CD4-positive, alpha-beta memory T cell (primary cell): ENCODE results near the gene SPTB. TPM values are rescaled to one million over a fixed set of nuclear protein-coding genes. Genes with fewer than 3 reads are reported as not detected.

Experiments
- CTCF ChIA-PET: fragments of 350-600 bp; sonication (Branson Sonifier 250); formaldehyde crosslinking; loops from one replicate; lab custom pipeline; 2021; ENCODE audit warnings: inconsistent platforms; ENCODE audit not compliant: partially characterized antibody; lab: Charles Lee
- POLR2A ChIA-PET: fragments of 350-600 bp; sonication (Branson Sonifier 250); formaldehyde crosslinking; loops from one replicate; lab custom pipeline; 2021; ENCODE audit not compliant: partially characterized antibody; lab: Charles Lee
- DNase-seq, 5 donors: peaks; one replicate each; pipeline versions ENCODE4 v3.0.0 to v3.0.0-alpha.2; 2020 to 2022; ENCODE audit warnings: mixed read lengths in 1 of 5
- H3K27ac ChIP-seq: one replicate; pipeline ENCODE4 v1.7.0; 2013; ENCODE audit warnings: low read depth, low read length
- H3K27me3 ChIP-seq: 2 replicates; pipeline ENCODE4 v1.7.0; 2013; ENCODE audit warnings: mild to moderate bottlenecking, low read length, moderate library complexity; ENCODE audit not compliant: insufficient read depth
- H3K36me3 ChIP-seq: 2 replicates; pipeline ENCODE4 v1.7.0; 2013; ENCODE audit warnings: mild to moderate bottlenecking, low read length, moderate library complexity; ENCODE audit not compliant: insufficient read depth
- H3K4me1 ChIP-seq: 2 replicates; pipeline ENCODE4 v1.7.0; 2013; ENCODE audit warnings: mild to moderate bottlenecking, low read length, moderate library complexity; ENCODE audit not compliant: insufficient read depth
- H3K4me3 ChIP-seq, 2 donors: one replicate each; pipeline ENCODE4 v1.7.0; 2013; ENCODE audit warnings: low read length in 2 of 2, mild to moderate bottlenecking in 1 of 2
- H3K9me3 ChIP-seq, 2 donors: one replicate each; pipeline ENCODE4 v1.7.0; 2013; ENCODE audit warnings: low read length in 2 of 2, control low read depth in 1 of 2; ENCODE audit not compliant: control insufficient read depth in 1 of 2
- H3K27ac Mint-ChIP-seq, 7 donors: one replicate each; pipeline ENCODE4 v1.8.0; 2020 to 2021; ENCODE audit warnings: mixed read lengths in 7 of 7, mild to moderate bottlenecking in 6 of 7, inconsistent platforms in 3 of 7, moderate library complexity in 3 of 7
- H3K27me3 Mint-ChIP-seq, 2 donors: one replicate each; pipeline ENCODE4 v1.8.0; 2020 to 2021; ENCODE audit warnings: mixed read lengths in 2 of 2
- H3K36me3 Mint-ChIP-seq, 2 donors: one replicate each; pipeline ENCODE4 v1.8.0; 2020 to 2021; ENCODE audit warnings: mixed read lengths in 2 of 2, inconsistent platforms in 1 of 2, mild to moderate bottlenecking in 1 of 2
- H3K4me1 Mint-ChIP-seq, 4 donors: one replicate each; pipeline ENCODE4 v1.8.0; 2020 to 2021; ENCODE audit warnings: mixed read lengths in 4 of 4, mild to moderate bottlenecking in 1 of 4
- H3K4me3 Mint-ChIP-seq, 8 donors: one replicate each; pipeline ENCODE4 v1.8.0; 2020 to 2021; ENCODE audit warnings: mixed read lengths in 8 of 8, mild to moderate bottlenecking in 7 of 8, moderate library complexity in 6 of 8, inconsistent platforms in 3 of 8
- H3K9me3 Mint-ChIP-seq, 8 donors: one replicate each; pipeline ENCODE4 v1.8.0; 2020 to 2021; ENCODE audit warnings: mixed read lengths in 8 of 8, mild to moderate bottlenecking in 5 of 8, inconsistent platforms in 3 of 8, moderate library complexity in 1 of 8
- intact Hi-C: fragments of 100-400 bp; cut with micrococcal nuclease; formaldehyde crosslinking; loops from one replicate; pipeline ENCODE4 v1.15.1; 2023
- polyA plus RNA-seq, 2 donors: library from polyadenylated mRNA; unstranded; fragments of 300-500 nt; fragmentation: Illumina TruSeq; gene quantifications; one replicate each; pipeline ENCODE4 v1.2.3, GENCODE V29; 2021
- total RNA-seq, 2 experiments: library from RNA; stranded (reverse); gene quantifications; one replicate each; pipeline ENCODE4 v1.2.3, GENCODE V29; 2021

SPTB gene
- total and polyA plus RNA-seq, 4 experiments from 2014 or later: 0.03 to 0.37 (median 0.09) TPM; not detected in 1

- H3K36me3 Mint-ChIP-seq: no peaks in the 10 kb centered on the region
- ChIA-PET CTCF (interaction anchor here (1.2 to 8.2 kb wide), 3 partner anchors 11 to 121 kb away, joined by 3 to 132 read pairs (median 9); no protein-coding TSS in a partner anchor), POLR2A (interaction anchor here (2.7 kb wide), 1 partner anchor 9 kb away, joined by 8 read pairs; no protein-coding TSS in a partner anchor)
- no peak overlapping the region for H3K27ac ChIP-seq
- intact Hi-C loops: no loop called here
- DNase-seq: no peak
- H3K9me3 ChIP-seq: no peaks in the 10 kb centered on the region
- H3K4me1 ChIP-seq: peaks cover 30% of the 10 kb centered on the region
- H3K36me3 ChIP-seq: no peaks in the 10 kb centered on the region
- peak overlapping the region in 2 of 7 donors; percentile 7 to 46 for H3K27ac Mint-ChIP-seq
- H3K4me1 Mint-ChIP-seq: peaks cover 19 to 33% (median 26%) of the 10 kb centered on the region in 4 donors
- H3K4me3 Mint-ChIP-seq: peak overlapping the region in 3 of 8 donors; percentile 47 to 72 (median 67)
- no peaks in the 10 kb centered on the region for H3K9me3 Mint-ChIP-seq
- no peaks in the 10 kb centered on the region for H3K27me3 Mint-ChIP-seq
- H3K4me3 ChIP-seq: no peak overlapping the region
- no peaks in the 10 kb centered on the region for H3K27me3 ChIP-seq
These were observed 109.0 kb downstream of the SPTB start for GRCh38 chr14:64770751-64771150.

DNA sequence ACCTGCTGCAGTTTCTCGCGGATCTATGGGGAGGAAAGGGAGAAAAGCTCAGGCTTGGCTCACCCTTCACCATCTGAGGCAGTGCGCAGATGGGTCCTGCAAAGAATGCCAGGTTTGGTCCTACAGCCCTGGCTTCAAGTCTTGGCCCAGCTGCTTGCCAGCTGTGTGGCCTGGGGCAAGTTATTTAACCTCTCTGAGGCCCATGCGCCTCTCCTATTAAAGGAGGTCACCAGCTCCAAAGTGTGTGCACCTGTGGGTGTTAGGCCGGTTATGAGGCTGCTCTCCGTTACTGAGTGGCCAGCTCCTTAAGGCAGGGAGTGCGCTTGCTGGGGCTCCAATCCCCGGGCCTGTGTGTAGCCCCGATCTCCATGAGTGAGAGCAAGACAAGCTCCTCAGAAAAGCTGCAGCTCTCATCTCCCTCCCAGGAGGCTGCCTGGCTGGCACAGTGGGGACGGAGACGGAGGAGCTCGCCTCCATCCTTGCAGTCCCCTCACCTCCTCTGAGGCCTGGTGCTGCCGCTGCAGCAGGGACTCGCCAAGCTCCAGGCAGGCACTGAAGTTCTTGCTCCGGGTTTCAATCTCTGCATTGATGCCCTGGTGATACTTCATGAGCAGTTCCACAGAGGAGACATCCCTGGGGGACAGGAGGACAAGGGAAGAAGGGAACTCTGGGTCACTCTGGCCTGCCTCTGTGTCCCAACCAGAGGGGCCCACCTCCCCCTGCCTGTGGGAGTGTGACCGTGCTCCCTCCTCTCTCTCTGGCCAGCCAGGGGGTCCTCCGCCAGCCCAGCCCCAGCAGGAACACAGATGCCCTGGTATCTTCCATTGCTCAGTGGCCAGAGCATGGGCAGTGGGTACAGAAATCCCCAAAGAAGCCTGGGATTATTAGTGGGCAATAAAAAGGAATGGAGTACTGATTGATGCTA lies 110.3 kb downstream of the SPTB start:
- no peaks in the 10 kb centered on the region for H3K9me3 Mint-ChIP-seq
- H3K27me3 ChIP-seq: no peaks in the 10 kb centered on the region
- ChIA-PET CTCF (interaction anchor here (2.3 to 8.2 kb wide), 3 partner anchors 10 to 122 kb away, joined by 11 to 132 read pairs (median 15); no protein-coding TSS in a partner anchor), POLR2A (no interaction called here)
- H3K9me3 ChIP-seq: no peaks in the 10 kb centered on the region
- DNase-seq: no peak
- peak overlapping the region in 1 of 7 donors; percentile 19 for H3K27ac Mint-ChIP-seq
- no peaks in the 10 kb centered on the region for H3K27me3 Mint-ChIP-seq
- H3K4me1 Mint-ChIP-seq: peaks cover 24 to 45% (median 36%) of the 10 kb centered on the region in 4 donors
- H3K36me3 ChIP-seq: no peaks in the 10 kb centered on the region
- H3K4me3 ChIP-seq: no peak overlapping the region
- H3K36me3 Mint-ChIP-seq: no peaks in the 10 kb centered on the region
- peaks cover 41% of the 10 kb centered on the region for H3K4me1 ChIP-seq
- intact Hi-C loops: no loop called here
- no peak overlapping the region for H3K4me3 Mint-ChIP-seq
- H3K27ac ChIP-seq: no peak overlapping the region

- no peaks in the 10 kb centered on the region for H3K36me3 Mint-ChIP-seq
- H3K27me3 Mint-ChIP-seq: no peaks in the 10 kb centered on the region
- CTCF ChIA-PET: interaction anchor here (0.5 to 8.2 kb wide), 7 partner anchors 10 to 214 kb away, joined by 3 to 132 read pairs (median 3); no protein-coding TSS in a partner anchor
These were observed 111.2 kb downstream of the SPTB start for GRCh38 chr14:64768401-64769095.

DNA sequence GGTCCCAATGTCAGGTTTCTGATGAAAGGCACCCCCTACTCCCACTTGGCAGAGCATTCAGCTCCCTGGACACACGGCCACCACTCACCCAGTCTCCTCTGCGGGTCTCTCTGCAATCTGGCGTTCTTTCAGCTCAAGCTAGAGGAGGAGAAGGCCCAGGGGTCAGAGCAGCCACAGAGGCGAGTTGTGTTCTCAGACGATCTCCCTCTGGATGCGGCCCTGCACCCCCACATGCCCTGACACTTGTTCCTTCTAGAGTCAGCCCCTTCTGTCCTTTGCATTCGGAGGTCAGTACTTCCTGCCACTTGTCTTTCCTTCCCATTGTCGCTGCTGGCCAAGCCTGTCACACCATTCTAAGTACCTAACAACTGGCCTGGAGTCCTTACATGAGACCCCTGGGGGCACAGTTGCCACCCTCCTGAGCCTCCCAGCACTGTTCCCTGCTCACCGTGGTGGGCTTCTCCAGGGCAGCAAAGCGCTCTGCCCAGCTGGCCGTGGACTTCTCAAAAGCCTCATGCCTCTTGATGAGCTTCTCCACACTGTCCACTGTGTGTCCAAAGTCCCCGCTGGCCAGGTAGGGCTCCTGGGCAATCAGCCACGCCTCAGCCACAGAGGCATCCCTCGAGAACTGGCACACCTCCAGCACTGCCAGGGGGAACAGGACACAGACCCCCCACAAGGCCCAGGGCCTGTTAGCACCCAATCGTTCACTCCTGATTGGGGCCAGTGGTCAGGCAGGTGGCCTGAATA lies 112.3 kb downstream of the SPTB start:
- ChIA-PET CTCF (interaction anchor here (0.6 to 8.2 kb wide), 4 partner anchors 8 to 216 kb away, joined by 3 to 132 read pairs (median 13); no protein-coding TSS in a partner anchor), POLR2A (interaction anchor here (0.8 kb wide), 1 partner anchor 9 kb away, joined by 4 read pairs; no protein-coding TSS in a partner anchor)
- H3K9me3 Mint-ChIP-seq: no peaks in the 10 kb centered on the region
- Histone ChIP-seq H3K9me3 (no peaks in the 10 kb centered on the region), H3K36me3 (no peaks in the 10 kb centered on the region), H3K27ac (no peak overlapping the region), H3K4me3 (no peak overlapping the region), H3K4me1 (peaks cover 60% of the 10 kb centered on the region), H3K27me3 (no peaks in the 10 kb centered on the region)
- intact Hi-C loops: no loop called here
- no peak for DNase-seq
- peak overlapping the region in 4 of 7 donors; percentile 35 to 72 (median 50) for H3K27ac Mint-ChIP-seq
- peaks cover 38 to 64% (median 55%) of the 10 kb centered on the region in 4 donors for H3K4me1 Mint-ChIP-seq
- H3K4me3 Mint-ChIP-seq: no peak overlapping the region
- H3K36me3 Mint-ChIP-seq: no peaks in the 10 kb centered on the region
- no peaks in the 10 kb centered on the region for H3K27me3 Mint-ChIP-seq

More at GRCh38 chr14:64768401-64769095, 111.2 kb downstream of the SPTB start:
- Histone ChIP-seq H3K36me3 (no peaks in the 10 kb centered on the region), H3K9me3 (no peaks in the 10 kb centered on the region), H3K27me3 (no peaks in the 10 kb centered on the region), H3K4me3 (no peak overlapping the region), H3K4me1 (peaks cover 49% of the 10 kb centered on the region), H3K27ac (no peak overlapping the region)
- Mint-ChIP-seq H3K9me3 (no peaks in the 10 kb centered on the region), H3K4me3 (no peak overlapping the region), H3K4me1 (peaks cover 30 to 53% (median 44%) of the 10 kb centered on the region in 4 donors), H3K27ac (peak overlapping the region in 3 of 7 donors; percentile 19 to 42 (median 29))
- intact Hi-C loops: no loop called here
- POLR2A ChIA-PET: interaction anchor here (0.8 kb wide), 1 partner anchor 10 kb away, joined by 4 read pairs; no protein-coding TSS in a partner anchor
- DNase-seq: no peak

DNA sequence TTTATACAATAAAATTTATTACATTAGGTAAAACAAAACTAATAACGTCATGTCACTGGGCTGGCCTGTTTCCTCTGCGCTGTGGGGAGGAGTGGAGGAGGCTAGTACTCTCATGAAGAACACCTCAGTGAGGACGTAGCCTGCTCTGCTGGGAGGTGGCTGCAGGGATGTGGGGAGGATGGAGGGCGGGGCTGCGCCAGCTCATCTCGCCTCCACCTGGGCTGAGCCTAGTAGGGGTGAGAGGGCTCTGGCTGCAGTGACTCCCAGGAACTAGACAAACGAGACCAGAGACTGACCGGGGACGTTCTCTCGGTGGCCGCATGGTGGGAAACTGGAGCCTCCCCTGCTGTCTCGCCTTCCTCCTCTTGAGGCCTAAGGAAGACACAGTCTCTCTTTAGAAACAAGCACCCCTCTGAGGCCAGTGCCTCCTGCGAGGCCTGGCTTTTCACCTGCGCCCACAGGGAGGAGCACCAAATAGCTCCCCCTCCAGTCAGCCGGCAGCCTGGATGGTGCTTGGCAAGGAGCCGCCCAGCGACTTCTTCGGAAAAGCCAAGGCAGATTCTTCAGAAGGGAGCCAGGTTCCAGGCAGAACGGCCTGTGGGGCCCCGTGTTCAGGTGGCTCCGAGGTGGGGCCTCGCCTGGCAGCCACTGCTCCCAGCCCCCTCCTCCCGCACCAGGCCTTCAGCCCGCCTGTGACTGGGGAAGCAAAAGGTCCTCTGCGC lies 113.1 kb downstream of the SPTB start:
- POLR2A ChIA-PET: no interaction called here
- peak overlapping the region in 3 of 7 donors; percentile 35 to 41 (median 39) for H3K27ac Mint-ChIP-seq

DNA sequence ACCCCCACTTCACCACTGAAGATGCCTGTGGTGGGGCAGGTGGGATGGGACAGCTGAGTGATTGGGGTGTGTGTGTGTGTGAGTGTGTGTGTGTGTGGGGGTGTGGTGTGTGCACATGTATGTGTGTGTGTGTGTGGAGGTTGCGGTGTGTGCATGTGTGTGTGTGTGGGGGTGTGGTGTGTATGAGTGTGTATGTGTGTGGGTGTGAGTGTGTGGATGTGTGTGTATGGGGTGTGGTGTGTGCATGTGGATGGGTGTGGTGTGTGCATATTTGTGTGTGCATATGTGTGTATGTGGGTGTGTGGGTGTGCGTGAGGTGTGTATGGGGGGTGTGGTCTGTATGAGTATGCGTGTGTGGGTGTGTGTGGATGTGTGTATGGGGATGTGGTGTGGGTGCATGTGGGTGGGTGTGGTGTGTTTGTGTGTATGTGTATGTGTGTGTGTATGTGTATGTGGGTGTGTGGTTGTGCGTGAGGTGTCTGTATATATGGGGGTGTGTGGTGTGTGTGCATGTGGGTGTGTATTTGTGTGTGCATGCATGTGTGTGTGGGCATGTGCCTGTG lies 113.9 kb downstream of the SPTB start:
- ChIA-PET POLR2A (interaction anchor here (1.4 to 1.7 kb wide), 3 partner anchors 9 to 94 kb away, joined by 4 to 26 read pairs (median 6); no protein-coding TSS in a partner anchor), CTCF (interaction anchor here (0.9 to 8.2 kb wide), 16 partner anchors 14 to 225 kb away, joined by 3 to 132 read pairs (median 5); partner anchors contain the start of gene HSPA2)
- no peak overlapping the region for H3K27ac ChIP-seq
- H3K27me3 ChIP-seq: no peaks in the 10 kb centered on the region
- Mint-ChIP-seq H3K9me3 (no peaks in the 10 kb centered on the region), H3K27ac (peak overlapping the region in 4 of 7 donors; percentile 9 to 74 (median 62)), H3K4me3 (no peak overlapping the region), H3K36me3 (no peaks in the 10 kb centered on the region), H3K27me3 (no peaks in the 10 kb centered on the region), H3K4me1 (peaks cover 45 to 66% (median 57%) of the 10 kb centered on the region in 4 donors)
- no peaks in the 10 kb centered on the region for H3K9me3 ChIP-seq
- H3K4me1 ChIP-seq: peaks cover 60% of the 10 kb centered on the region
- H3K4me3 ChIP-seq: no peak overlapping the region
- DNase-seq: no peak
- intact Hi-C loops: no loop called here
- H3K36me3 ChIP-seq: no peaks in the 10 kb centered on the region

More for the DNA sequence above, 113.1 kb downstream of the SPTB start:
- Histone ChIP-seq H3K4me1 (peaks cover 60% of the 10 kb centered on the region), H3K27me3 (no peaks in the 10 kb centered on the region), H3K9me3 (no peaks in the 10 kb centered on the region), H3K4me3 (no peak overlapping the region), H3K36me3 (no peaks in the 10 kb centered on the region), H3K27ac (no peak overlapping the region)
- Mint-ChIP-seq H3K9me3 (no peaks in the 10 kb centered on the region), H3K4me3 (no peak overlapping the region), H3K4me1 (peaks cover 45 to 66% (median 57%) of the 10 kb centered on the region in 4 donors), H3K27me3 (no peaks in the 10 kb centered on the region), H3K36me3 (no peaks in the 10 kb centered on the region)
- CTCF ChIA-PET: interaction anchor here (2.9 to 8.2 kb wide), 2 partner anchors 95 to 124 kb away, joined by 15 to 132 read pairs; no protein-coding TSS in a partner anchor
- intact Hi-C loops: no loop called here
- DNase-seq: peak in 1 of 5 donors; percentile 40
